ENCODE measurements around the gene LENG8.

The LENG8 gene

GRCh38 chr19:54449701-54450069, 686 bp downstream of the LENG8 start:
- TF ChIP-seq POLR2A (IDR thresholded peaks at IDR 0.05; ENCODE audit: low read depth, low read length) (no peak), POLR2AphosphoS5 (IDR thresholded peaks at IDR 0.05; ENCODE audit: low read depth, low read length) (no peak), TAF1 (IDR thresholded peaks at IDR 0.05; ENCODE audit: borderline replicate concordance, low read depth, low read length) (no peak)
- FAIRE-seq = no peak
- no peak for DNase-seq (ENCODE audit: insufficient read length)

GRCh38 chr19:54451331-54451871, 2.4 kb downstream of the LENG8 start:
- TF ChIP-seq POLR2AphosphoS5 (IDR thresholded peaks at IDR 0.05; ENCODE audit: low read depth, low read length) (no peak), POLR2A (IDR thresholded peaks at IDR 0.05; ENCODE audit: low read depth, low read length) (no peak), TAF1 (IDR thresholded peaks at IDR 0.05; ENCODE audit: borderline replicate concordance, low read depth, low read length) (no peak)
- no peak for FAIRE-seq
- DNase-seq (ENCODE audit: insufficient read length) = no peak

- DNase-seq (ENCODE audit: insufficient read length) = no peak
- TF ChIP-seq POLR2A (IDR thresholded peaks at IDR 0.05; ENCODE audit: low read depth, low read length) (no peak), TAF1 (IDR thresholded peaks at IDR 0.05; ENCODE audit: borderline replicate concordance, low read depth, low read length) (no peak), POLR2AphosphoS5 (IDR thresholded peaks at IDR 0.05; ENCODE audit: low read depth, low read length) (no peak)
- no peak for FAIRE-seq
These were observed 3.0 kb downstream of the LENG8 start for GRCh38 chr19:54451997-54452396.

DNA sequence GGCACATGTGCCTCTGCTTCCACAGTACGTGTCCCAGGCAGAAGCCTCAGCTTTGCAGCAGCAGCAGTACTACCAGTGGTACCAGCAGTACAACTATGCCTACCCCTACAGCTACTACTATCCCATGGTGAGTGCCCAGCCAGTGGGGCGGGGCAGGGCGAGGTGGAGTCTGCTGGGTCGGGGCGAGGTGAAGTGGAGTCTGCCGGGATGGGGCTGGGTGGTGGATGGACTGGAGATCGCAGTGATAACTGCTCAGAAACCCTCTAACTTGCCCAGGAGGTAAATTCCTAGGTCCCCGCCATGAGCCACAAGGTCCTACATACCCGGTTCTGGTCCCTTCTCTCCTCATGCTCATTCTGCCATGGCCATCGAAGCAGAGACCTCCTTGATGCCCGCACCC, 3.6 kb downstream of the LENG8 start:
- no peak for TF ChIP-seq TAF1 (IDR thresholded peaks at IDR 0.05; ENCODE audit: borderline replicate concordance, low read depth, low read length)
- no peak for FAIRE-seq
- no peak for DNase-seq (ENCODE audit: insufficient read length)

DNA sequence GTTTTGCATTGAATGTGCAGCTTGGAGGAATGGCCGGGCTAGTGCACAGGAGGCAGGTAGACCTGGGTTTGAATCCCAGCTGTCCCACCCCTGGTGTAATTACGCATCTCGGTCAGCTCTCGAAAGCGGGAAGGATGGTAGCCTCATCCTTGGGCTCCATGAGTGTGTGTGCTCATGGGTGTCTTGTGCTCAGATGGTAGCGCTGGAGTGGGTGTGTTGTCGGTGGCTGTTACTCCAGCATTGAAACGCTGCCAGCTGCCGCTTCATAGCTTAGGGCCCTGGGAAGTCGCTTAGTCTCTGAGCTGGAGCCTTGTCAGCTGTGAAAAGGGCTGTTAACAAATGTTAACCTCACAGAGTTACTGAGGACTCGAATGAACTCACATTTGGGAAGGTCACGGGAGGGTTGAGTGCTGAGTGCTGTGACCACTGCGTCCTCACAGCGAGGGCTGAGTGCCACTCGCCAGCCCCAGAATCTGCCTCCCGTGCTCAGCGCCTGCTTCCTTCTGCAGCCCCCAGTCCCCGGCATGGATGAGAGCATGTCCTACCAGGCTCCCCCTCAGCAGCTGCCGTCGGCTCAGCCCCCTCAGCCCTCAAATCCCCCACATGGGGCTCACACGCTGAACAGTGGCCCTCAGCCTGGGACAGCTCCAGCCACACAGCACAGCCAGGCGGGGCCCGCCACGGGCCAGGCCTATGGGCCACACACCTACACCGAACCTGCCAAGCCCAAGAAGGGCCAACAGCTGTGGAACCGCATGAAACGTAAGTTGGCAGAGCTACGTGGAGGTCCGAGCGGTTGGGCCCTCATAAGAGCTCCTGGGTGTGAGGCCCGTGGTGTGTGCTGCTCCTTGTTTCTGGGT, 5.2 kb downstream of the LENG8 start:
- DNase-seq (ENCODE audit: insufficient read length) = no peak
- no peak for FAIRE-seq
- no peak for TF ChIP-seq POLR2AphosphoS5 (IDR thresholded peaks at IDR 0.05; ENCODE audit: low read depth, low read length)

DNA sequence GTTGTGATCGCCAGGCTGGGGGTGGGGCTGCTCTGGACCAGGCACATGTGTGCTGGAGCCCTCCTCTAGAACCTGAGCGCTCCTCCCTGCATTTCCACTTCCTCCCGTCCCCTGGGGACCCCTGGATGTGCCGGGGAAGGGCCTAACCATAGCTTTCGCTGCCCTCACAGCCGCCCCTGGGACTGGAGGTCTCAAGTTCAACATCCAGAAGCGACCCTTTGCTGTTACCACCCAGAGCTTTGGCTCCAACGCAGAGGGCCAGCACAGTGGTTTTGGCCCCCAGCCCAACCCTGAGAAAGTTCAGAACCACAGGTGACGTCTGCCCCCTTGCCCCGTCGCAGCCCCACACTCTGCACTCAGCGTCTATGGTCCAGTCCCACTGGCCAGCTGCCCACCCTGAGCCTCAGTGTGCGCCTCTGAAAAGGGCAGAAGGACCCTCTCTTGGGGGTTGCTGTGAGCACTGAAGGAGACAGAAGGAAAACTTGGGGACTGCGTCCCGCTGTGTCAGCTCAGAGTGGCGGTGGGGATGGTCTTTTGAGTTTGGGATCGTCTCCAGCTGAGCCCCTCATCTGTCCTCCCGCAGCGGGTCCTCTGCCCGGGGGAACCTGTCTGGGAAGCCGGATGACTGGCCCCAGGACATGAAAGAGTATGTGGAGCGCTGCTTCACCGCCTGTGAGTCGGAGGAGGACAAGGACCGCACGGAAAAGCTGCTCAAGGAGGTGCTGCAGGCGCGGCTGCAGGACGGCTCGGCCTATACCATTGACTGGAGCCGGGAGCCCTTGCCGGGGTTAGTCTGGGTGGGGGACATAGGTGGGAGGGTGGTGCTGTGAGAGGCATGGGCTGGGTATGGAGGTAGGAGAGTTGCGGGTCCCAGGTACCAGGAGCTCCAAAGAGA, 6.0 kb downstream of the LENG8 start:
- FAIRE-seq (no peak), DNase-seq (ENCODE audit: insufficient read length) (no peak)
- no peak for TF ChIP-seq POLR2A (IDR thresholded peaks at IDR 0.05; ENCODE audit: low read depth, low read length)
- no peak for TF ChIP-seq TAF1 (IDR thresholded peaks at IDR 0.05; ENCODE audit: borderline replicate concordance, low read depth, low read length)
- no peak for TF ChIP-seq POLR2AphosphoS5 (IDR thresholded peaks at IDR 0.05; ENCODE audit: low read depth, low read length)

GRCh38 chr19:54455786-54456422, 6.9 kb downstream of the LENG8 start:
- DNase-seq (ENCODE audit: insufficient read length) (no peak), FAIRE-seq (no peak)
- no peak for TF ChIP-seq POLR2A (IDR thresholded peaks at IDR 0.05; ENCODE audit: low read depth, low read length)
- TF ChIP-seq POLR2AphosphoS5 (IDR thresholded peaks at IDR 0.05; ENCODE audit: low read depth, low read length) = no peak
- TF ChIP-seq TAF1 (IDR thresholded peaks at IDR 0.05; ENCODE audit: borderline replicate concordance, low read depth, low read length) = no peak

DNA sequence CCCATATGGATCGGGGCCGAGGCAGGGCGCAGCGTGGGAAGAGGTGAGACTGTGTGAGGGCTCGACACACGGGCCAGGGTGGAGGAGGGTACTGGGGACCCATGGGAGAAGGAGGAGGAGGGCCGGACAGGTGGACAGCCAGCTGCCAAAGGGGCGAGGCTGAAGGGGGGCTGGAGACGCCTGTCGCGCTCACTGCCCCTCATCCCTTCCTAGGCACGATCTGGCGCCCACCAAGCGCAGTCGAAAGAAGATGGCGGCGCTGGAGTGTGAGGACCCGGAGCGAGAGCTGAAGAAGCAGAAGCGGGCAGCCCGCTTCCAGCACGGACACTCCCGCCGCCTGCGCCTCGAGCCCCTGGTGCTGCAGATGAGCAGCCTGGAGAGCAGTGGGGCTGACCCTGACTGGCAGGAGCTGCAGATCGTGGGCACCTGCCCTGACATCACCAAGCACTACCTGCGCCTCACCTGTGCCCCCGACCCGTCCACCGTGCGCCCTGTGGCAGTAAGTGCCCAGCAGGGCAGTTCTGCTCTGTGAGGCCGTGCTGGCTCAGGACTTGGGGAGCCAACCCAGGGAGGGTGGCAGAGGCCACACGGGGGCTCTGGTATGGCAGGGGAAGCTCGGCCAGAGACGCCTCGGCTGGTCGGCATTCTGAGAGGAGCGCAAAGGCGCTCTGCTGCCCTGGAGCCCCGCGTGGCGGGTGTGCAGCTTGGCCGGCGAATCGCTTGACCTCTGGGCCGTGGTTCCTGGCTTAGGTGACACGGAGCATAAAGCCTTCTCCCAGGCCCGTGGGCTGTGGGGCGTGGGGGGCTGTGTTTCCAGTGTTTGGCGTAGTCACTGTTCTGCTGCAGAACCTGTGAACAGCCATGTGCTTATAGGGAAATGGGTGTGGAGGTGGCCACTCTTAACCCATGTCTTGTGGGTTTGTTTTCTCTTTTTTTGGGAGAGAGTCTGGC, 7.7 kb downstream of the LENG8 start:
- TF ChIP-seq POLR2A (IDR thresholded peaks at IDR 0.05; ENCODE audit: low read depth, low read length) (peak; percentile 26; the same call in 1 of the 2 replicates), POLR2AphosphoS5 (IDR thresholded peaks at IDR 0.05; ENCODE audit: low read depth, low read length) (no peak), TAF1 (IDR thresholded peaks at IDR 0.05; ENCODE audit: borderline replicate concordance, low read depth, low read length) (no peak)
- no peak for DNase-seq (ENCODE audit: insufficient read length)
- no peak for FAIRE-seq

DNA sequence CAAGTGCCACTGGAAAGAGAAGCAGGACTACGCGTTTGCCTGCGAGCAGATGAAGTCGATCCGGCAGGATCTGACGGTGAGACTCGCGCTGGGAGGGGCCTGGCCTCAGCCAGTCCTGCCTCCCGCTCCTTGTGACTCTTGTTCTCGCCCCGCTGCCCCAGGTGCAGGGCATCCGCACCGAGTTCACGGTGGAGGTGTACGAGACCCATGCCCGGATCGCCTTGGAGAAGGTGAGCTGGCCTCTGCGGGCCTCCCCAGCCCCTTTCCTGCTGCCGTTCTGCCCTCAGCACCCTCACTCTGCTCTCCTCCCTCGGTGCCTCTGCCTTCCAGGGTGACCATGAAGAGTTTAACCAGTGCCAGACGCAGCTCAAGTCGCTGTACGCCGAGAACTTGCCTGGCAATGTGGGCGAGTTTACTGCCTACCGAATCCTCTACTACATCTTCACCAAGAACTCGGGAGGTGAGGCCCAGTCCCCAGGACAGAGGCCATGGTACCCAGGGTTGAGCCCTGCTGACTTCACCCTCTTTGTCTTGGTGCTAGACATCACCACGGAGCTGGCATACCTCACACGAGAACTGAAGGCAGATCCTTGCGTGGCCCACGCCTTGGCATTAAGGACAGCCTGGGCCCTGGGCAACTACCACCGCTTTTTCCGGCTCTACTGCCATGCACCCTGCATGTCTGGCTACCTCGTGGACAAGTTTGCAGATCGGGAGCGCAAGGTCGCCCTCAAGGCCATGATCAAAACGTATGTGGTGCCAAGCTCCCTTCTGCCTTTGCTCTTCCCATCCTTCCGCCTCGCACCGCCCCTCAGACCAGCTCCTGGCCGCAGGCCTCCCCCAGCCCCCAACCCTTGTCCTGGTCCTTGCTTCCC, 9.0 kb downstream of the LENG8 start:
- DNase-seq (ENCODE audit: insufficient read length) (no peak), FAIRE-seq (no peak)
- TF ChIP-seq POLR2A (IDR thresholded peaks at IDR 0.05; ENCODE audit: low read depth, low read length) (no peak), POLR2AphosphoS5 (IDR thresholded peaks at IDR 0.05; ENCODE audit: low read depth, low read length) (no peak), TAF1 (IDR thresholded peaks at IDR 0.05; ENCODE audit: borderline replicate concordance, low read depth, low read length) (no peak)
